ENCODE measurements around the gene FDXACB1.
A peak's percentile ranks its signal among the peaks of the same experiment; 100 is the strongest.

FDXACB1 gene

GRCh38 chr11:111878385-111878848 is 548 bp downstream of the FDXACB1 start:
- Mint-ChIP-seq H3K9me3 (no peaks in the 10 kb centered on the region), H3K27me3 (no peaks in the 10 kb centered on the region), H3K27ac (peak overlapping the region; percentile 99), H3K4me1 (ENCODE audit: low read depth) (peaks cover 35% of the 10 kb centered on the region), H3K4me3 (peak overlapping the region; percentile 85), H3K36me3 (ENCODE audit: low read depth) (peaks cover 46% of the 10 kb centered on the region)
- DNase-seq: no peak

DNA sequence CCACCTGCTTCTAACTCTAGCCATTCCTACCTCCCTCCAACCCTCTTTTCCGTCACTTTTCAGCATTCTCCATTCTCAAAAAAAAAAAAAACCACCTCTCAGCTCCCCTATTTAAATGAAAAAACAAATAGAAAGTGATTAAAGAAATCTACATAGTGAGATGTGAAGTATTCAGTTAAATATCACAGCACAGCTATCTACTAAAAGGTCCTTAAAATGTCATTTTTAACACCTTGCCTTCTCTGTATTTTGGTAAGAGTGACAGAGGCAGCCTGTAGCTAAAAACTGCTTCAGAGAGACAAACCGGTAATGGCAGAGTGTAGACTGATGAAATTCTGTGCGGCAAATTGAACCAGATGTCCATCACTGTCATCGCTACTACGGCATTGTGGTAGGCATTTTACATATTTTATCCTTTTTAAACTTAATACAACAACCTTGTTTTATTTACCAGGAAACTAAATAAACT is 7.2 kb downstream of the FDXACB1 start:
- Mint-ChIP-seq H3K36me3 (ENCODE audit: low read depth) (peaks cover 51% of the 10 kb centered on the region), H3K4me3 (peak overlapping the region; percentile 92), H3K27me3 (no peaks in the 10 kb centered on the region), H3K27ac (peak overlapping the region; percentile 83), H3K4me1 (ENCODE audit: low read depth) (peaks cover 31% of the 10 kb centered on the region), H3K9me3 (no peaks in the 10 kb centered on the region)
- DNase-seq: no peak

- Mint-ChIP-seq H3K4me3 (peak within 1 kb of the TSS; percentile 92), H3K27ac (peak within 1 kb of the TSS; percentile 91), H3K36me3 (ENCODE audit: low read depth) (peaks cover 51% of the 10 kb centered on the region), H3K4me1 (ENCODE audit: low read depth) (peaks cover 34% of the 10 kb centered on the region), H3K27me3 (no peaks in the 10 kb centered on the region), H3K9me3 (no peaks in the 10 kb centered on the region)
- peak; percentile 94 for DNase-seq
These were observed 7.9 kb downstream of the FDXACB1 start, which contains the start of gene ALG9 for GRCh38 chr11:111870886-111871692. Gene ALG9 (minus strand): TSS chr11:111871581. CDS start chr11:111871482, 99 bp downstream.

- peak overlapping the region; percentile 91 for H3K27ac Mint-ChIP-seq
- H3K4me3 Mint-ChIP-seq: peak overlapping the region; percentile 92
- H3K27me3 Mint-ChIP-seq: no peaks in the 10 kb centered on the region
- DNase-seq: no peak
- H3K36me3 Mint-ChIP-seq (ENCODE audit: low read depth): peaks cover 51% of the 10 kb centered on the region
- H3K4me1 Mint-ChIP-seq (ENCODE audit: low read depth): peaks cover 34% of the 10 kb centered on the region
- H3K9me3 Mint-ChIP-seq: no peaks in the 10 kb centered on the region
These were observed 8.5 kb downstream of the FDXACB1 start for GRCh38 chr11:111870522-111870885.

- Mint-ChIP-seq H3K4me1 (ENCODE audit: low read depth) (peaks cover 34% of the 10 kb centered on the region), H3K27ac (no peak overlapping the region), H3K36me3 (ENCODE audit: low read depth) (peaks cover 51% of the 10 kb centered on the region), H3K4me3 (peak overlapping the region; percentile 40), H3K27me3 (no peaks in the 10 kb centered on the region), H3K9me3 (no peaks in the 10 kb centered on the region)
- DNase-seq: no peak
These were observed 8.9 kb downstream of the FDXACB1 start for GRCh38 chr11:111870113-111870512.

DNA sequence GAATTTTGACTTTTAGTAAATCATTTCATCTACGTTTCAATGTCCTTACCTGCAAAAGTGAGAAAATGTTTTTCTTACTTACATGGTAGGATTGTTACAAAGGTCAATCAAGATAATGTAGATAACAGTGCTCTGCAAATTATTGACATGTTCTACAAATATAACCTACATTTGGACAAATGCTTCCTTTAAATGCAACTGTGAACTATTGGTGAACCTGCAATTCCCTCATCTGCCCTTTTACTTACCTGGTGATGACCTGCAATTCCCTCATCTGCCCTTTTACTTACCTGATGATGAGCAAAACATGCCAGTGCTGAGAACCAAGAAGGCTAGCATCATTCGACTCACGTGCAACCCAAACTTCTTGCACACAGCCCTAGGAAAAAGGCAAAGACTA is 18.7 kb downstream of the FDXACB1 start:
- Mint-ChIP-seq H3K4me1 (ENCODE audit: low read depth) (no peaks in the 10 kb centered on the region), H3K9me3 (no peaks in the 10 kb centered on the region), H3K36me3 (ENCODE audit: low read depth) (peaks cover 85% of the 10 kb centered on the region), H3K4me3 (no peak overlapping the region), H3K27me3 (no peaks in the 10 kb centered on the region), H3K27ac (no peak overlapping the region)
- DNase-seq: no peak

- DNase-seq: no peak
- peaks cover 86% of the 10 kb centered on the region for H3K36me3 Mint-ChIP-seq (ENCODE audit: low read depth)
- no peaks in the 10 kb centered on the region for H3K27me3 Mint-ChIP-seq
- H3K4me3 Mint-ChIP-seq: no peak overlapping the region
- no peaks in the 10 kb centered on the region for H3K9me3 Mint-ChIP-seq
- H3K27ac Mint-ChIP-seq: no peak overlapping the region
- H3K4me1 Mint-ChIP-seq (ENCODE audit: low read depth): no peaks in the 10 kb centered on the region
These were observed 23.5 kb downstream of the FDXACB1 start for GRCh38 chr11:111855506-111855905.

GRCh38 chr11:111852103-111852502 is 26.9 kb downstream of the FDXACB1 start:
- H3K27ac Mint-ChIP-seq: no peak overlapping the region
- no peak overlapping the region for H3K4me3 Mint-ChIP-seq
- H3K4me1 Mint-ChIP-seq (ENCODE audit: low read depth): no peaks in the 10 kb centered on the region
- H3K36me3 Mint-ChIP-seq (ENCODE audit: low read depth): peaks cover 81% of the 10 kb centered on the region
- no peak for DNase-seq
- no peaks in the 10 kb centered on the region for H3K9me3 Mint-ChIP-seq
- H3K27me3 Mint-ChIP-seq: no peaks in the 10 kb centered on the region

GRCh38 chr11:111851636-111852035 is 27.3 kb downstream of the FDXACB1 start:
- no peak overlapping the region for H3K27ac Mint-ChIP-seq
- H3K27me3 Mint-ChIP-seq: no peaks in the 10 kb centered on the region
- H3K36me3 Mint-ChIP-seq (ENCODE audit: low read depth): peaks cover 84% of the 10 kb centered on the region
- no peak for DNase-seq
- H3K9me3 Mint-ChIP-seq: no peaks in the 10 kb centered on the region
- H3K4me1 Mint-ChIP-seq (ENCODE audit: low read depth): peaks cover 3% of the 10 kb centered on the region
- no peak overlapping the region for H3K4me3 Mint-ChIP-seq

DNA sequence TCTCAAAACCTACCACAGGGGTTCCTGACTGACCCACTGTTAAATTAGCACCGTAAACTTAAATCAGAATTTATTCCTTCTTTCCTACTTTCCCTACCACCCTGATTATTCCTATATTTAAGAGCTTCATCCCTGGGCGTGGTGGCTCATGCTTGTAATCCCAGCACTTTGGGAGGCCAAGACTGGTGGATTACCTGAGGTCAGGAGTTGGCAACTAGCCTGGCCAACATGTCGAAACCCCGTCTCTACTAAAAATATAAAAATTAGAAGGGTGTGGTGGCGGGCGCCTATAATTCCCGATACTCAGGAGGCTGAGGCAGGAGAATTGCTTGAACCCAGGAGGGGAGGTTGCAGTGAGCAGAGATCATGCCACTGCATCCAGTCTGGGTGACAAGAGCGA is 27.9 kb downstream of the FDXACB1 start:
- no peak for DNase-seq
- Mint-ChIP-seq H3K4me1 (ENCODE audit: low read depth) (peaks cover 4% of the 10 kb centered on the region), H3K9me3 (no peaks in the 10 kb centered on the region), H3K27me3 (no peaks in the 10 kb centered on the region), H3K4me3 (no peak overlapping the region), H3K36me3 (ENCODE audit: low read depth) (peaks cover 88% of the 10 kb centered on the region), H3K27ac (no peak overlapping the region)

DNA sequence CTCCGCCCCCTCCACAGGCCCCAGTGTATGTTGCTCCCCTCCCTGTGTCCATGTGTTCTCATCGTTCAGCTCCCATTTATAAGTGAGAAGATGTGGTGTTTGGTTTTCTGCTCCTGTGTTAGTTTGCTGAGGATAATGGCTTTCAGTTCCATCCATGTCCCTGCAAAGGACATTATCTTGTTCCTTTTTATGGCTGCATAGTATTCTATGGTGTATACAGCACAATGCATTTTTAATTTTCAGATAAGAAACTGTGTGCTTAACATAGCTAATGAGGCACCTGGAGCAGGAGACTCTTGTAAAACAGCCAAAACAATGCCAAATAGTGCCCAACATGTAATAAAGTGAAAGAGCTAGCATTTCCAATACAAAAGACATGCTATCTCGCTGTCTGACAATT is 29.3 kb downstream of the FDXACB1 start:
- Mint-ChIP-seq H3K36me3 (ENCODE audit: low read depth) (peaks cover 89% of the 10 kb centered on the region), H3K27ac (no peak overlapping the region)

GRCh38 chr11:111846636-111847035 is 32.3 kb downstream of the FDXACB1 start:
- Mint-ChIP-seq H3K27ac (peak overlapping the region; percentile 70), H3K9me3 (no peaks in the 10 kb centered on the region), H3K4me1 (ENCODE audit: low read depth) (peaks cover 4% of the 10 kb centered on the region), H3K27me3 (no peaks in the 10 kb centered on the region), H3K36me3 (ENCODE audit: low read depth) (peaks cover 89% of the 10 kb centered on the region), H3K4me3 (no peak overlapping the region)
- DNase-seq: no peak

More for the DNA sequence above, 29.3 kb downstream of the FDXACB1 start:
- Mint-ChIP-seq H3K4me1 (ENCODE audit: low read depth) (peaks cover 4% of the 10 kb centered on the region), H3K27me3 (no peaks in the 10 kb centered on the region), H3K4me3 (no peak overlapping the region), H3K9me3 (no peaks in the 10 kb centered on the region)
- DNase-seq: no peak

- H3K4me1 Mint-ChIP-seq (ENCODE audit: low read depth): peaks cover 8% of the 10 kb centered on the region
- H3K27ac Mint-ChIP-seq: peak overlapping the region; percentile 52
- H3K27me3 Mint-ChIP-seq: no peaks in the 10 kb centered on the region
- DNase-seq: no peak
- H3K4me3 Mint-ChIP-seq: no peak overlapping the region
- peaks cover 89% of the 10 kb centered on the region for H3K36me3 Mint-ChIP-seq (ENCODE audit: low read depth)
- H3K9me3 Mint-ChIP-seq: no peaks in the 10 kb centered on the region
These were observed 32.9 kb downstream of the FDXACB1 start for GRCh38 chr11:111846063-111846462.

DNA sequence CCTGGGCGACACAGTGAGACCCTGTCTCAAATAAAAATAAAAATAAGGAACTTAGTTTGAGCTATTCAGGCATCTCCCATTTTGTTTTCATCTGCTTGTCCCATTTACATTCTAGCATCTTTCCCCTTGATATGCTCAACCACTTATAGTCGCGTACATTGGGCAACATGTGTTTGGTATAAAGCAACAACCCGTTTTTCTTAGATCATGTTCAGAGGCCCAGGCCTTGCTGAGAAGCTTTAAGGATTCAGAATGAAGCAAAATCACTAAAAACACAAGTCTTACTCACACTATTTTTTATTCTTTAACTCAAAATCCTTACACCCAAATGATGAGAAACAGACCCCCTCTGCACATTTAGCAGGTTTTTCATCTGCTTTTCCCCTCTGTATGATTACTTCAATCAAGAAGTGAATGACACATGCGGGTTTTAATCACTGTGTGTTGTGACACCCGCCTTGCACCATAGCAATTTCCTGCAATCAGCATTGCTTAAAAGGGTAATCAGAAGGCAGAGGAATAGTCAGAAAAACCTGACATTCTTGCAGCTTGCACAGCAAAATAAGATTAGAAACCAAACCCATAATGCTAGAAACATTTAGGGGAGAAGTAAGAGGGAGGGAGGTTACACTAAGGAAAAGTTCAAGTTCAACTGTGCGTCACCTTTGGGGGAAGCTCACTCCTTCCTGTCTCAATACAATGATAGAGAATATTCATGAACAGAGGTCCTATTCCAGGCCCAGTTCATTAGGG is 33.5 kb downstream of the FDXACB1 start:
- no peak for DNase-seq
- Mint-ChIP-seq H3K27ac (no peak overlapping the region), H3K27me3 (no peaks in the 10 kb centered on the region), H3K36me3 (ENCODE audit: low read depth) (peaks cover 91% of the 10 kb centered on the region), H3K9me3 (no peaks in the 10 kb centered on the region), H3K4me1 (ENCODE audit: low read depth) (peaks cover 9% of the 10 kb centered on the region), H3K4me3 (no peak overlapping the region)

DNA sequence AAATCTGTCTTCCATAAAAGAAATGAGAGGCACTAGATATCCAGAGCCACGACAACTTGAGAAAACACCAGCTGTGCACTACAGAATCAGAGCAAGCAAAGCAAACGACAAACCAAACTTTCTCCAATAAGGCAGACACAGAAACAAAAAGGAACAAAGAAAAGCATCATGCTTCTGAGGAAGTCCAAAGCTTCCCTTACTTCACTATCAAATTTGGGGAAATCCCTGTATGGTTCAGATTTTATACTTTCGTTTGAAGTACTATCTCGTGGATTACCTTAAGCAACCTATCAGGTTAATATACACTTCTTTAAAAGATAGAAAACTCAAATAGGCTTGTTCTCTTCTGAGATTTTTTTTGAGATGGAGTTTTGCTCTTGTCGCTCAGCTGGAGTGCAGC is 35.3 kb downstream of the FDXACB1 start:
- no peaks in the 10 kb centered on the region for H3K27me3 Mint-ChIP-seq
- no peaks in the 10 kb centered on the region for H3K9me3 Mint-ChIP-seq
- H3K4me1 Mint-ChIP-seq (ENCODE audit: low read depth): peaks cover 9% of the 10 kb centered on the region
- H3K27ac Mint-ChIP-seq: no peak overlapping the region
- no peak for DNase-seq
- H3K4me3 Mint-ChIP-seq: no peak overlapping the region
- peaks cover 87% of the 10 kb centered on the region for H3K36me3 Mint-ChIP-seq (ENCODE audit: low read depth)
